Heart right ventricle (tissue), 16 donors: Measurements from ENCODE around the gene GNG11. TPM values are rescaled to one million over a fixed set of nuclear protein-coding genes. Genes with fewer than 3 reads are reported as not detected.
A peak's percentile ranks its signal among the peaks of the same experiment; 100 is the strongest.

ENCODE experiments used
- ATAC-seq, 8 donors: fragments of 200-7000 bp; cut with Tn5 transposase; one replicate each; pipeline ENCODE4 v1.9.1; 2020; ENCODE audit warnings: mild to moderate bottlenecking in 8 of 8, moderate library complexity in 8 of 8, moderate number of reproducible peaks in 1 of 8
- DNase-seq, 2 donors: peaks; one replicate each; pipeline ENCODE4 v3.0.0-alpha.2; 2020
- H3K27ac ChIP-seq, 10 donors: fragments of 200-600 bp; sonication (generic) in 2 of 10; one replicate each; pipeline versions ENCODE4 v1.5.0 to v1.8.0; 2020 to 2022; ENCODE audit warnings: mild to moderate bottlenecking in 3 of 10
- H3K27me3 ChIP-seq, 7 donors: fragments of 200-600 bp; one replicate each; pipeline ENCODE4 v1.8.0; 2021 to 2022; ENCODE audit warnings: mild to moderate bottlenecking in 2 of 7
- H3K36me3 ChIP-seq, 9 donors: fragments of 200-600 bp; sonication (generic) in 1 of 9; one replicate each; pipeline versions ENCODE4 v1.5.0 to v1.8.0; 2020 to 2022; ENCODE audit warnings: mild to moderate bottlenecking in 2 of 9
- H3K4me1 ChIP-seq, 9 donors: fragments of 200-600 bp; sonication (generic) in 1 of 9; one replicate each; pipeline versions ENCODE4 v1.5.0 to v1.8.0; 2020 to 2022; ENCODE audit warnings: mild to moderate bottlenecking in 4 of 9
- H3K4me3 ChIP-seq, 10 donors: fragments of 200-600 bp; sonication (generic) in 2 of 10; one replicate each; pipeline versions ENCODE4 v1.5.0 to v1.8.0; 2020 to 2022; ENCODE audit warnings: mild to moderate bottlenecking in 7 of 10, moderate library complexity in 2 of 10
- H3K9me3 ChIP-seq, 11 donors: fragments of 200-600 bp in 10 of 11; sonication (generic) in 2 of 11; one replicate each; pipeline versions ENCODE4 v1.5.0 to v1.8.0; 2013 to 2022; ENCODE audit warnings: mild to moderate bottlenecking in 2 of 11, control low read depth in 1 of 11, moderate library complexity in 1 of 11
- CTCF ChIP-seq, 9 donors: fragments of 200-600 bp; sonication (generic) in 2 of 9; IDR thresholded peaks; one replicate each; pipeline versions ENCODE4 v1.5.0 to v1.8.0; 2021 to 2022; ENCODE audit warnings: antibody characterized with exemption in 9 of 9, mild to moderate bottlenecking in 5 of 9, moderate library complexity in 1 of 9
- WGBS, 2 donors: extraction: QIAGEN DNeasy Blood & Tissue Kit; methylation state at CpG; one replicate each; pipeline ENCODE4 v1.1.7; 2013; ENCODE audit warnings: inconsistent platforms in 1 of 2; 5-methylcytosine and 5-hydroxymethylcytosine counted together
- intact Hi-C, 10 donors: fragments of 100-400 bp; cut with DNase I; formaldehyde crosslinking; loops; one replicate each; pipeline versions ENCODE4 v1.11.1 to v1.14.2; 2022
- polyA plus RNA-seq, 2 donors: library from polyadenylated mRNA; stranded (reverse); fragments of 200-250 nt; gene quantifications; one replicate each; pipeline ENCODE4 v1.2.3, GENCODE V29; 2013
- total RNA-seq, 10 donors: library from RNA; stranded (reverse); fragmentation: NEBNext Ultra II Directional in 3 of 10; extraction: Animal tissue kit (Norgen Biotek cat#: 25700) in 3 of 10; gene quantifications; one replicate each; pipeline versions ENCODE4 v1.2.1 to v1.2.4, GENCODE V29; 2021 to 2023
- donor health status: Arrhythmogenic right ventricular cardiomyopathy.
- donor health status: ischemic (EF 13 %, LVEDD 7.1; RV severe dilation, severe dysfunction).
- donor health status: healthy with polysubstance abuse.
- donor health status: DM: no; HTN: yes; CAD: no.
- donor health status: DM: no; HTN: no; CAD: no.
- donor health status: ischemic (EF 25% LVEDD 6.9; RV normal size, moderate dysfunction).
- donor health status: ischemic (EF 25% LVEDD 5.7; RV mildly dilated, moderate dysfunction).
- donor health status: healthy.
- donor health status: DM: yes; HTN: yes; CAD: no.
- donor health status: Ischemic cardiomyopathy.
- donor health status: ischemic (EF 35%, LVEDD 5.7; RV mildly dilated, moderate dysfunction).
- donor health status: nonischemic (EF 11% LVEDD 7.7; RV severe dilation, severe dysfunction).
- donor health status: DM: yes; HTN: yes; CAD: no.
- donor health status: PGD.
- donor health status: ischemic (EF 29% LVEDD 5.4; RV normal size, mild dysfunction).
- donor health status: nonischemic (EF 23%, LVEDD 6.1; RV moderate dilation, normal function).

Gene GNG11
- total and polyA plus RNA-seq, 12 donors = 10.6 to 52.7 (median 16.4) TPM

GRCh38 chr7:93927585-93927984 is 6.0 kb downstream of the GNG11 start:
- Histone ChIP-seq H3K4me3 (peak overlapping the region in 1 of 10 donors; percentile 9), H3K27me3 (peaks cover 0 to 7% (median 0%) of the 10 kb centered on the region in 7 donors), H3K9me3 (no peaks in the 10 kb centered on the region), H3K4me1 (peaks cover 0 to 51% (median 20%) of the 10 kb centered on the region in 9 donors), H3K27ac (peak overlapping the region in 8 of 10 donors; percentile 38 to 96 (median 50)), H3K36me3 (peaks cover 0 to 23% (median 5%) of the 10 kb centered on the region in 9 donors)
- DNase-seq (no peak), ATAC-seq (peak in 6 of 8 donors; percentile 56 to 82 (median 75))
- intact Hi-C loops = loop anchor here in 1 of 10 donors (5.0 kb wide), 1 partner anchor 75 kb away; the partner anchor contains the start of gene BET1
- no peak for TF ChIP-seq CTCF (IDR thresholded peaks at IDR 0.05)
- 57 to 74% methylated on average over 3 of the region's 3 CpGs for WGBS, 2 donors

GRCh38 chr7:93931655-93932054 is 10.1 kb downstream of the GNG11 start:
- 74 to 79% methylated on average over 3 of the region's 3 CpGs for WGBS, 2 donors
- peaks cover 0 to 32% (median 13%) of the 10 kb centered on the region in 9 donors for H3K4me1 ChIP-seq
- no peaks in the 10 kb centered on the region for H3K9me3 ChIP-seq
- intact Hi-C loops = no loop called here
- ATAC-seq (no peak), DNase-seq (no peak)
- H3K27me3 ChIP-seq = no peaks in the 10 kb centered on the region
- H3K27ac ChIP-seq = no peak overlapping the region
- H3K36me3 ChIP-seq = peaks cover 0 to 8% (median 2%) of the 10 kb centered on the region in 9 donors
- no peak overlapping the region for H3K4me3 ChIP-seq
- no peak for TF ChIP-seq CTCF (IDR thresholded peaks at IDR 0.05)

DNA sequence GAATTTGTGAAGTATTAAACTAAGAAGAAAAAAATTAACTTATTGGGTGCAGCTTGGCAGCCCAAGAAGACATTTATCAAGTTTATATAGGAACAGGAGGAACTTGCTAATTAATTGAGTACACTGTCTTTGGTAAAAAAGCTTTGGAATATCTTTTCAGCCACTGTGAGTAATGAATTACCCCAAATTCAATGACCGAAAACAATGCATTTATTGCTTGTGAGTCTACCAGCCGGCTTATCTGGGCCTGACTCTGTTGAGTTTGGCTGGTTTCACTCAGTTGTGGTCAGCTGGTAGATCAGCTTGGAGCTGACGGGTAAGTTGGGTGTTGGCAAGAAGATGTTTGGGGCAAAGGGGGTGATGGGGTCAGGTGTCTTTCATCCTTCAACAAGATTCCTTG is 11.6 kb downstream of the GNG11 start:
- Histone ChIP-seq H3K4me1 (peaks cover 0 to 17% (median 0%) of the 10 kb centered on the region in 9 donors), H3K27me3 (no peaks in the 10 kb centered on the region), H3K4me3 (no peak overlapping the region), H3K9me3 (no peaks in the 10 kb centered on the region), H3K36me3 (no peaks in the 10 kb centered on the region), H3K27ac (no peak overlapping the region)
- intact Hi-C loops = no loop called here
- no peak for TF ChIP-seq CTCF (IDR thresholded peaks at IDR 0.05)
- ATAC-seq (no peak), DNase-seq (no peak)
- 95 to 97% methylated on average over 3 of the region's 3 CpGs for WGBS, 2 donors

GRCh38 chr7:93935102-93935501 is 13.6 kb downstream of the GNG11 start:
- ATAC-seq (no peak), DNase-seq (no peak)
- peaks cover 0 to 13% (median 0%) of the 10 kb centered on the region in 9 donors for H3K4me1 ChIP-seq
- no peak for TF ChIP-seq CTCF (IDR thresholded peaks at IDR 0.05)
- 76 to 83% methylated on average over 2 of the region's 2 CpGs for WGBS, 2 donors
- H3K9me3 ChIP-seq = no peaks in the 10 kb centered on the region
- no peaks in the 10 kb centered on the region for H3K27me3 ChIP-seq
- no peak overlapping the region for H3K27ac ChIP-seq
- intact Hi-C loops = no loop called here
- H3K4me3 ChIP-seq = no peak overlapping the region
- no peaks in the 10 kb centered on the region for H3K36me3 ChIP-seq
